ELF-1 (cell line): ENCODE results near the gene SDC3.

Experiments
- DNase-seq: peaks from one replicate; pipeline ENCODE4 v3.0.0-alpha.2; 2016; ENCODE audit warnings: low read depth, low spot score

SDC3 gene

GRCh38 chr1:30823627-30823968, 85.0 kb downstream of the SDC3 start:
- DNase-seq = no peak

- DNase-seq = no peak
Measured at GRCh38 chr1:30822966-30823581, 85.5 kb downstream of the SDC3 start.

- no peak for DNase-seq
Measured at GRCh38 chr1:30822006-30822405, 86.6 kb downstream of the SDC3 start.

- DNase-seq = no peak
Measured at GRCh38 chr1:30820299-30820698, 88.3 kb downstream of the SDC3 start.
